ENCODE measurements around the gene FST. TPM values are rescaled to one million over a fixed set of nuclear protein-coding genes. Genes with fewer than 3 reads are reported as not detected.

Gene FST
- polyA plus RNA-seq, 1 donor = 26.2 TPM

- DNase-seq (ENCODE audit: low read depth) = no peak
These were observed 40.4 kb downstream of the FST start for GRCh38 chr5:53520813-53521212.

Other genes starting within 250 kb of the FST start
- 108 TPM for gene NDUFS4, start 80.0 kb downstream of the FST start, polyA plus RNA-seq (ENCODE audit: insufficient read length)